GM12892 (cell line): ENCODE measurements around the gene ACSL1.
A peak's percentile ranks its signal among the peaks of the same experiment; 100 is the strongest.

ENCODE experiments used
- DNase-seq: peaks from one replicate; pipeline ENCODE4 v3.0.0; 2011; ENCODE audit not compliant: insufficient read length
- FAIRE-seq: peaks from 2 replicates; lab custom pipeline; 2011; peaks lifted over from hg19 to GRCh38; lab: Jason Lieb, UNC
- POLR2A ChIP-seq: IDR thresholded peaks from 2 replicates; pipeline ENCODE4 v1.6.1; 2011; ENCODE audit warnings: low read depth, low read length, control low read depth
- POLR2AphosphoS5 ChIP-seq: IDR thresholded peaks from 2 replicates; pipeline ENCODE4 v1.6.1; 2011; ENCODE audit warnings: low read depth, low read length, control low read depth
- TAF1 ChIP-seq: IDR thresholded peaks from 2 replicates; pipeline ENCODE4 v1.6.1; 2011; ENCODE audit warnings: low read depth, mild to moderate bottlenecking, control low read depth, low read length, borderline replicate concordance

Gene ACSL1

DNA sequence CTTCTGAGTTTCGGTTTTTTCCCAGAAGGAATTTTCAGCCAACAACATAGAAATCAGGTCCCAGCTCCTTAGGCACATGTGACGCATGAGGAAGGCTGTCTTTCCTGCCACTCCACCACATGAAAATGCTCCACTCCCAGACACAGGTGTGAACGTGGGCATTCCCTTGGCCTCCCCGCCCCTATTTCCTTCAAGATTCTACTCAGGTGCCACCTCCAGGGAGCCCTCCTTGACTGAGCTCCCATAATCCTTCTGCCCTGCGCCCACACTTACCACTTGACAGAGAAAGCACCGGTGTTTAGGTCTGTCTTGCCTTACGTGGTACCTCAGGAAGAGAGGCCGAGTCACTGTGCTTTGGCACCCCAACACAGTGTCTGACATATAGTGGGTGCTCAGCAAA lies 47.4 kb downstream of the ACSL1 start:
- FAIRE-seq: no peak
- TF ChIP-seq TAF1: no peak
- TF ChIP-seq POLR2A: peak; percentile 29; the same call in 1 of the 2 replicates
- TF ChIP-seq POLR2AphosphoS5: 0 out of 2 replicates have a peak, but pooled peaks have one; percentile 28
- no peak for DNase-seq

GRCh38 chr4:184776821-184777220 lies 48.9 kb downstream of the ACSL1 start:
- FAIRE-seq: no peak
- TF ChIP-seq POLR2AphosphoS5: no peak
- no peak for DNase-seq

DNA sequence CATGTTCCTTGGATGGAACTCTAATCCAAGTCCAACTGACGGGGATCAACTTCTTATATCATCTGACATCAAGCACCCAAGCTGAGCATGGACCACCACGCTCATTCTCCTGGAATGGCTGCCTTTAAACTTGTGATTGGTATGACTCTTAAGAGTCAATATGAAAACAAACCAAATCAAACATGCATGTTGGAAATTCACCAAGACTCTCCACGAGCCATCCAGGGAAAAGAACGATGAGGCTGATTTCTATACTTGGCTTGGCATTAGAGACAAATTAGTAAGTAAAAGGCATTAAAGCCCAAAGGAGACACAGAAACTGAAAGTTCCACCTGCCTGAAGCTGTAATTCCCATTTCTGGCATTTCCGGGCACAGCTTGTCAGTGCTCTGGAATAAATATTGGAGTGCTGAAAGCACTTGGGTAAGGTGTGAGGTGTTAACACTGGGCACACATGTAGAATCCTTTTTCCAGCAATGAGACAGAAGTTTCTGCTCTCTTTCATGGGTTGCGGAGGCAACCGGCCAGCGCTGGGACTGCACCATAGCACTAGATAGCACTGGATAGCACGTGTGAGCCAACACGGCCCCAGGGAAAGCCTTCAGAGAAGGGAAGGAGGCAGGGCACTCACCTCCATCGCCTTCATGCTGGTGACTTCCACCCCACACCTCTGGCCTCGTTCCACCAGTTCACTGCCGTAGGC lies 49.8 kb downstream of the ACSL1 start:
- no peak for DNase-seq
- FAIRE-seq: peak; percentile 56
- TF ChIP-seq TAF1 (no peak), POLR2A (no peak), POLR2AphosphoS5 (no peak)

DNA sequence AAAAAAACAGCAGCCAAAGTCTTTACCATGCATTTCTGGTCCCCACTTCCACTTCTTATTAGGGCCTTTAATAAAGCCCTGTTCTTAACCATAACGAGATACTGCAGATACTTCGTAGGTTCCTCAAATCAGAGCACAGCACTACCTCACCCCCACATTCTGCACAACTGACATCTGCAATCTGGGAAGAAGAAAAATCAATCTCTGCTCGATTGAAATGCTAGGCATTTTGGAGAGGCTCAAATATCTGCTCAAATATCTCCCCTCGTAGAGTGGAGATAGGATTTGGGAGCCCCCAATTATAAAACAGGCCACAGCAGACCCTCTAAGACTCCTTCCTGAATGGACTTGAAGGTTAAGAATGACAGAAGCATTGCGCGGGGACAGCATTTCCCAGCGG lies 51.6 kb downstream of the ACSL1 start:
- TF ChIP-seq POLR2A (no peak), POLR2AphosphoS5 (no peak), TAF1 (no peak)
- DNase-seq (no peak), FAIRE-seq (no peak)

GRCh38 chr4:184771416-184771815 lies 54.4 kb downstream of the ACSL1 start:
- TF ChIP-seq POLR2A: no peak
- TF ChIP-seq POLR2AphosphoS5: no peak
- no peak for TF ChIP-seq TAF1
- no peak for DNase-seq
- FAIRE-seq: no peak

GRCh38 chr4:184769141-184769765 lies 56.5 kb downstream of the ACSL1 start:
- no peak for TF ChIP-seq POLR2A
- TF ChIP-seq POLR2AphosphoS5: no peak
- TF ChIP-seq TAF1: no peak
- no peak for FAIRE-seq

GRCh38 chr4:184768296-184768695 lies 57.5 kb downstream of the ACSL1 start:
- FAIRE-seq: no peak
- TF ChIP-seq POLR2AphosphoS5 (no peak), POLR2A (no peak), TAF1 (no peak)
- no peak for DNase-seq

More at GRCh38 chr4:184769141-184769765, 56.5 kb downstream of the ACSL1 start:
- DNase-seq: no peak

DNA sequence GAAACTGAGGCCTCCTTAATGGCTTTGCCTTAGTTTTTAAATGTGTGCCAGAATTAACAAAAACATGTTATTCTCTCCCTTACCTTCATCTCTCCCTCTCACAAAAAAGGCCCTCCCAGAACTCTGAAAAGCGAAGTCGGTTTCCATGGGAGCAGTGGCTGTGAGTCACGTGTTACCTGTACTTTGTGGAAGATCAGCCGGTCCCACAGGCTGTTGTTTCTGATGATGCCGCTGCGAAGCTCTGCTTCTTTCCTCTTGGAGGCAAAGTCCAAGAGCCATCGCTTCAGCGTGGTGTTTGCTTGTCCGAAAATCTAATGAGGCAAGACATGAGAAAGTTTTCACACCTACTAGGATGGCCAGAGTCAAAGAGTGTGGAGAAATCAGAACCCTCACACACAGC lies 59.3 kb downstream of the ACSL1 start:
- TF ChIP-seq POLR2AphosphoS5 (no peak), TAF1 (no peak), POLR2A (no peak)
- no peak for FAIRE-seq
- no peak for DNase-seq

GRCh38 chr4:184765473-184766340 lies 60.1 kb downstream of the ACSL1 start:
- FAIRE-seq (no peak), DNase-seq (no peak)
- TF ChIP-seq POLR2AphosphoS5 (no peak), POLR2A (no peak), TAF1 (no peak)

DNA sequence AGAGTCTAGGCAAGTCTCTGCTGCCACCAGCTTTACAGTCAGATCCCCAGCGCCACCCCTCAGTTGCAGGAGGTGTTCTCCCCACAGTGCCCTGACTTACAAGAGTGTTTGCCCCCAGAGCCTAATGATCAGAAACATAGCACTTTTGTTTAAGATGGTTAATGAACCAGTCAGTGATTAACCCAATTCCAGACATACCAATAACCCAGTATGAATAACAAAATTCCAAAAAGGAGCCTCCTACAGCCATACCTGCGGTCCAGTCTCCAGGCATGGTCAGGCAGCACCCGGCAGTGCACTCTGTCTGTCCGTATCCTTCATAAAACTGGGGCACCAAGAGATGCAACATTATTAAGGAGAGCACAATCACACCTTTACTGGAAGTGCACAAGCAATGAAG lies 61.2 kb downstream of the ACSL1 start:
- FAIRE-seq: no peak

GRCh38 chr4:184763150-184763780 lies 62.5 kb downstream of the ACSL1 start:
- FAIRE-seq: no peak
- TF ChIP-seq POLR2A (no peak), TAF1 (no peak)

More for the DNA sequence above, 61.2 kb downstream of the ACSL1 start:
- no peak for DNase-seq
- TF ChIP-seq TAF1 (no peak), POLR2A (no peak), POLR2AphosphoS5 (no peak)

More at GRCh38 chr4:184763150-184763780, 62.5 kb downstream of the ACSL1 start:
- DNase-seq: no peak
